Esophagus squamous epithelium (tissue), 5 donors: ENCODE measurements around the gene RAP1A. TPM values are rescaled to one million over a fixed set of nuclear protein-coding genes. Genes with fewer than 3 reads are reported as not detected.

Experiments
- DNase-seq: peaks from one replicate; lab custom pipeline; 2025; lab: John Stamatoyannopoulos, UW
- H3K27ac ChIP-seq, 4 donors: fragments of 200-600 bp; sonication (generic); one replicate each; pipeline ENCODE4 v1.5.1; 2016 to 2019; ENCODE audit warnings: mild to moderate bottlenecking in 1 of 4
- H3K27me3 ChIP-seq, 4 donors: fragments of 200-600 bp; sonication (generic); 1 replicate in 3 of 4; 2 replicates in 1 of 4; pipeline versions ENCODE4 v1.5.1 to v1.6.0; 2017 to 2021; ENCODE audit warnings: antibody characterized with exemption in 1 of 4
- H3K36me3 ChIP-seq, 3 donors: fragments of 200-600 bp; sonication (generic); one replicate each; pipeline ENCODE4 v1.5.1; 2016 to 2019
- H3K4me1 ChIP-seq, 3 donors: fragments of 200-600 bp; sonication (generic); one replicate each; pipeline ENCODE4 v1.5.1; 2017 to 2019
- H3K4me3 ChIP-seq, 4 donors: fragments of 200-600 bp; sonication (generic); 1 replicate in 3 of 4; 2 replicates in 1 of 4; pipeline ENCODE4 v1.5.1; 2016 to 2019; ENCODE audit warnings: mild to moderate bottlenecking in 2 of 4, moderate library complexity in 1 of 4
- H3K9me3 ChIP-seq, 3 donors: fragments of 200-600 bp; sonication (generic); one replicate each; pipeline ENCODE4 v1.5.1; 2016 to 2019
- POLR2A ChIP-seq, 4 donors: fragments of 450-650 bp; IDR thresholded peaks; one replicate each; pipeline ENCODE4 v1.6.1; 2017; ENCODE audit warnings: antibody characterized with exemption in 4 of 4, mild to moderate bottlenecking in 4 of 4, moderate library complexity in 3 of 4
- WGBS, 2 donors: methylation state at CpG; one replicate each; pipeline ENCODE4 v1.1.5; 2018; 5-methylcytosine and 5-hydroxymethylcytosine counted together
- intact Hi-C: fragments of 100-400 bp; cut with DNase I; formaldehyde crosslinking; loops from one replicate; pipeline ENCODE4 v1.15.0; 2022
- total RNA-seq, 4 donors: library from RNA; depleted of rRNA; stranded (reverse); fragments of >200 nt; gene quantifications; one replicate each; pipeline ENCODE4 v1.1.0, GENCODE V29; 2016
- TF ChIP-seq, protein P1 (sequence below), 6 experiments: fragments of 450-650 bp in 4 of 6; fragments of 200-600 bp in 2 of 6; sonication (generic) in 2 of 6; IDR thresholded peaks; one replicate each; pipeline ENCODE4 v1.5.1; 2016 to 2019; ENCODE audit warnings: antibody characterized with exemption in 6 of 6, mild to moderate bottlenecking in 4 of 6, moderate library complexity in 4 of 6
- donor health status: DM: yes; HTN: yes; CAD: no.

Gene RAP1A
- total RNA-seq, 4 donors from 2014 or later, result 24.3 to 111 (median 43.3) TPM

DNA sequence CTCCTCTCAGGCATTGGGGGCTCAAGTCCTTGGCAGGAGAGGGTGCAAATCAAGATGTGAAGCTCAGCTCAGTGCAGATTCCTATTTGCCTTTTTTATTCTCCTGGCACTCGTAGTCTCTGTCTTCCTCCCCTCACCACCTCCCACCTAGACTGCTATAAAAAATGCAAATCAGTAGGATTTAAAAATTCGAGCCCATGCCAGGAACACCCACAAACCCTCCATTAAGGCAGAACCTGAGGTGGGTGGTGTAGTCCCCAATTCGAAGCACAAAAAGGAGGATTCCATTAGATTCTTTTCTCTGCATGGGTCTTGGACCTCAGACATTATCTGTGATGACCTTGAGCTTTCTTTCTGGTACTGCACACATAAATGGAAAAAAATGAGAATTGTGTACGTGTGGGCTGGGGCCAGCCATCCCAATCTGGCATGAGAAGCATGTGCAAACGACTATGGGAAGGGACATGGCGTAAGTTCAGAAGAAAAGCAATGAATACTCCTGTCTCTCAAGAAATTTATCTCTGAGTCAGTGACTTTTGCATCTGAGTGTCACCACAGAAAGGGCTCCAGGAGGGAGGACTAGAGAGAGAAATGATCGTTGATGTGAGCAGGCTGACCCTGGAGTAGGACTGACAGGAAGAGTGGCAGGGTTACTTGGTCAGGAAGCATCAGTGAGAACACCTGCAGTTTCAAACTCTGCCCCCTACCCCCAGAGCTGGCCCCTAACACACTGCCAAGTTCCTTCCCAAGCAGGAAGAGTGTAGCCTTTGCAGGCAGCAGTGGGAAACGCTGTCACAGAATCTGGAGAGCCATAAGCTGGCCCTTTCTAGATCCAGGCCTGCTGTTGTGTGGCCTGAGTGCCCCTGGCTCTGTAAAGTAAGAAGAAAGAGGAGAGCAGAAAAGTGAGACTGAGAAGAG is 117.9 kb downstream of the RAP1A start:
- H3K36me3 ChIP-seq, result peaks cover 0 to 5% (median 0%) of the 10 kb centered on the region in 3 donors
- H3K4me1 ChIP-seq, result peaks cover 30 to 84% (median 51%) of the 10 kb centered on the region in 3 donors
- DNase-seq, result no peak
- no peak for TF ChIP-seq POLR2A (IDR thresholded peaks at IDR 0.05)
- TF ChIP-seq, protein P1, sequence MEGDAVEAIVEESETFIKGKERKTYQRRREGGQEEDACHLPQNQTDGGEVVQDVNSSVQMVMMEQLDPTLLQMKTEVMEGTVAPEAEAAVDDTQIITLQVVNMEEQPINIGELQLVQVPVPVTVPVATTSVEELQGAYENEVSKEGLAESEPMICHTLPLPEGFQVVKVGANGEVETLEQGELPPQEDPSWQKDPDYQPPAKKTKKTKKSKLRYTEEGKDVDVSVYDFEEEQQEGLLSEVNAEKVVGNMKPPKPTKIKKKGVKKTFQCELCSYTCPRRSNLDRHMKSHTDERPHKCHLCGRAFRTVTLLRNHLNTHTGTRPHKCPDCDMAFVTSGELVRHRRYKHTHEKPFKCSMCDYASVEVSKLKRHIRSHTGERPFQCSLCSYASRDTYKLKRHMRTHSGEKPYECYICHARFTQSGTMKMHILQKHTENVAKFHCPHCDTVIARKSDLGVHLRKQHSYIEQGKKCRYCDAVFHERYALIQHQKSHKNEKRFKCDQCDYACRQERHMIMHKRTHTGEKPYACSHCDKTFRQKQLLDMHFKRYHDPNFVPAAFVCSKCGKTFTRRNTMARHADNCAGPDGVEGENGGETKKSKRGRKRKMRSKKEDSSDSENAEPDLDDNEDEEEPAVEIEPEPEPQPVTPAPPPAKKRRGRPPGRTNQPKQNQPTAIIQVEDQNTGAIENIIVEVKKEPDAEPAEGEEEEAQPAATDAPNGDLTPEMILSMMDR (IDR thresholded peaks at IDR 0.05), result no peak
- peak overlapping the region; percentile 93 to 97 (median 95) for H3K27ac ChIP-seq
- H3K27me3 ChIP-seq, result peaks cover 0 to 12% (median 0%) of the 10 kb centered on the region in 4 donors
- H3K4me3 ChIP-seq, result peak overlapping the region; percentile 64 to 78 (median 69)
- H3K9me3 ChIP-seq, result no peaks in the 10 kb centered on the region
- intact Hi-C loops, result no loop called here
- 36 to 41% methylated on average over 7 to 8 of the region's 8 CpGs for WGBS, 2 donors

DNA sequence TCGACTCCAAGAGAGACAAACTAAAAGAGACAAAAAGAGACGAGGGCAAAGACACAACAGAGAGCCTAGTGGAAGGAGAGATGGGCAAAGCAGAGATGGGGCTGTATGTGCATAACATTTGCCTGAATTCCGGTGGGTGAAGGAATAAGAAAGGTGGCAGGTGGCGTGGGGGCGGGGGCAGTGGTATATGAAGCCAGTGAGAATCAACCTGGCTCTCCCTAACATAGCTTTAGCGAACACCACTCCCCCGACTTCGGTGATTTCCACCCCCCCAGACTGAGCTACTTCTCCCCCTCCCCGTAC is 118.5 kb downstream of the RAP1A start:
- H3K27ac ChIP-seq, result peak overlapping the region; percentile 93 to 97 (median 95)
- intact Hi-C loops, result no loop called here
- WGBS, 2 donors, result 12 to 13% methylated on average over 8 of the region's 9 CpGs
- H3K36me3 ChIP-seq, result peaks cover 0 to 5% (median 0%) of the 10 kb centered on the region in 3 donors
- H3K4me1 ChIP-seq, result peaks cover 30 to 78% (median 47%) of the 10 kb centered on the region in 3 donors
- TF ChIP-seq, protein P1 (IDR thresholded peaks at IDR 0.05), result no peak
- no peak for TF ChIP-seq POLR2A (IDR thresholded peaks at IDR 0.05)
- DNase-seq, result no peak
- H3K4me3 ChIP-seq, result peak overlapping the region; percentile 64 to 78 (median 69)
- H3K27me3 ChIP-seq, result peaks cover 0 to 12% (median 0%) of the 10 kb centered on the region in 4 donors
- no peaks in the 10 kb centered on the region for H3K9me3 ChIP-seq

DNA sequence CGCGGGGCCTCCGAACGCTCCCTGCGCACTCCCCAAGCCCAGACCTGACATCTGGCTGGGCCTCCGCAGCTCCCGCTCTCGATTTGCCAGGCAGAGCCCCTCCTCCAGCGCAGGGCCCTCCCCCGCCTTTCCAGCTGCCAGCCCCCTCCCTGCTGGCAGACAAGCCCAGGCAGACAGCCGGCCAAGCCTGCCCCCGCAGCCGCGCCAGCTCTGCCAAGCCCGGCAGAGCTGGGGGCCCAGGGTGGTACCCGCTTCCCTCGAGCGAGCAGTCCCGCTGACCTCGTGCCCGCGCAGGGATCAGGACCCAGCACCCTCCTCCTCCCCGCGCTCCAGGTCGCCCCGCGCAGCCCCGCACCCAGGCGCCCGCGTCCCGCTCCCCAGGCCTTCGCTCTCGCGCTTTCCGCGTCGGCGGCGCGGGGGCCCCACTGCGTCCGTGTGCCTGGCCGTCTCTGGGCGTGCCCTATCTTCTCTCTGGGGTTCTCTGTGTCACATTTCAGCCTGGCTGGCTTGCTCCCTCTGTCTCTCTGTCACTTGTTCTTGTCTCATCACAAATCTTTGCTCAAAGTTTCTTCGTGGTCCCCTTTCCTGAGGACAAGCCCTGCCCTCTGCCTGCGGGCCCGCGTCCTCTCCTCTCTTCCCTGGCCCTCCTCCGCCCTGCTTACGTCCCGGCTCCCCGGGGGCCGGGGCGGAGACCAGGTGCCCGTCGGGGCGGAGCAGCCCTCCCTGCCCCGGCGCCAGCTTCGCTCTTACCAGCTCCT is 119.0 kb downstream of the RAP1A start:
- Histone ChIP-seq H3K4me1 (peaks cover 28 to 73% (median 42%) of the 10 kb centered on the region in 3 donors), H3K27me3 (peaks cover 0 to 12% (median 0%) of the 10 kb centered on the region in 4 donors), H3K36me3 (peaks cover 0 to 5% (median 0%) of the 10 kb centered on the region in 3 donors), H3K9me3 (no peaks in the 10 kb centered on the region), H3K27ac (peak overlapping the region; percentile 93 to 97 (median 95)), H3K4me3 (peak overlapping the region; percentile 64 to 78 (median 69))
- intact Hi-C loops, result no loop called here
- DNase-seq, result no peak
- 0 to 1% methylated on average over 17 to 28 of the region's 61 CpGs for WGBS, 2 donors
- TF ChIP-seq POLR2A (IDR thresholded peaks at IDR 0.05), result peak in 2 of 4 donors; percentile 62 to 63
- TF ChIP-seq, protein P1 (IDR thresholded peaks at IDR 0.05), result peak in 1 of 6 experiments; percentile 4

DNA sequence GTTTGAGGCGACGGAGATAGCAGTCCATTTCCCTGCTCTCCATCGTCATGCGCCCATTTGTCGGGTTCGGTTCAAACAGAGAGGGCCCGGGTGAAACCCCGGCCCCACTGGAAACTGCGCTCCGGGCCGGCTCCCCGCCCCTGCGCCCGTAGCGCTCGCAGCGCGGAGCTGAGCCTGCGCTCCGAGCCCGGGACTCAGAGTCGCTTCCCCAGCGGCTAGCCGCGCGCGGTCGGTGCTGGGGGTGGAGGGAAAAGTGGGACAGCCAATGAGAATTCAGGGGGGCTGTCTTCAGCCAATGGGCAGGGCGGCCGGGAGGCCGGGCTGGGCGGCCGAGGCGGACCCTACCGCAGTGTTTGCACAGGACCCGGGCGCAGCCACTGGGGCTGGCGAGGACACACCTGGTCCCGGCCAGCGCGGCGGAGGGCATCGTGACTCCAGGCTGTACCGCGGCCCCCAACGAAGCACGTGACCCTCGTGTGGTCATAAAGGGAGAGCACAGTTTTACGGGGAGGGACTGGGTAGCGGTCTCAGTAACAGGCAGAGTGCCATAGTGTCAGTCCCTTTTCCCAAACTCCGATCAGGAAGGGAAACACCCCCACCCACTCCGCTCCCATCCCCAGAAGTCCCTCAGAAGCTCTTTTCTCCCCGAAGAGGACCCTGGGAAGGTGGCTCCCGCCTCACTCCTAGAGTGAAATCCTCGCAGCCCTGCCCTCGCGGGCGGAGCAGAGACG is 119.8 kb downstream of the RAP1A start, which contains the start of gene INKA2:
Gene INKA2 (minus strand): TSS at position 202 of the 731 bp plus-strand sequence. CDS start 153 bp downstream, at position 49.
- peaks cover 0 to 12% (median 0%) of the 10 kb centered on the region in 4 donors for H3K27me3 ChIP-seq
- DNase-seq, result peak; percentile 37
- intact Hi-C loops, result no loop called here
- H3K9me3 ChIP-seq, result no peaks in the 10 kb centered on the region
- H3K27ac ChIP-seq, result peak within 1 kb of the TSS; percentile 93 to 97 (median 95)
- peak within 1 kb of the TSS; percentile 64 to 78 (median 69) for H3K4me3 ChIP-seq
- WGBS, 2 donors, result 0% methylated on average over 8 of the region's 59 CpGs; no CpG with 5 or more reads in 1 of the 2 donors
- peaks cover 0 to 5% (median 0%) of the 10 kb centered on the region in 3 donors for H3K36me3 ChIP-seq
- TF ChIP-seq POLR2A (IDR thresholded peaks at IDR 0.05), result peak in 3 of 4 donors; percentile 5 to 88 (median 83)
- TF ChIP-seq, protein P1 (IDR thresholded peaks at IDR 0.05), result peak in 1 of 6 experiments; percentile 4
- H3K4me1 ChIP-seq, result peaks cover 21 to 65% (median 35%) of the 10 kb centered on the region in 3 donors
